ENCODE results near the gene PLCL2.

The PLCL2 gene

GRCh38 chr3:17014284-17014683 is 129.5 kb downstream of the PLCL2 start:
- H3K4me2 ChIP-seq (ENCODE audit: low read length), result no peak overlapping the region
- H3K9me2 ChIP-seq (ENCODE audit: low read depth, low read length), result no peaks in the 10 kb centered on the region
- peaks cover 65% of the 10 kb centered on the region for H3K36me3 ChIP-seq (ENCODE audit: insufficient read depth, low read length)
- H3F3A ChIP-seq (ENCODE audit: insufficient read depth, low read length), result no peaks in the 10 kb centered on the region
- no peaks in the 10 kb centered on the region for H4K20me1 ChIP-seq (ENCODE audit: insufficient read depth, low read length)
- H3K79me2 ChIP-seq (ENCODE audit: insufficient read depth, low read length), result 0 out of 2 replicates have a peak, but pooled peaks cover 8% of the 10 kb centered on the region
- no peaks in the 10 kb centered on the region for H3K4me1 ChIP-seq (ENCODE audit: insufficient read depth, low read length, severe bottlenecking)
- TF ChIP-seq EZH2 (IDR thresholded peaks at IDR 0.05; ENCODE audit: borderline replicate concordance, low read length), result no peak
- no peak for TF ChIP-seq CTCF (IDR thresholded peaks at IDR 0.05; ENCODE audit: low read length)
- H3K4me3 ChIP-seq (ENCODE audit: low read depth, low read length, poor library complexity, severe bottlenecking), result no peak overlapping the region
- no peak overlapping the region for H3K9ac ChIP-seq (ENCODE audit: low read length)
- H3K9me3 ChIP-seq (ENCODE audit: low read length), result no peaks in the 10 kb centered on the region
- no peak overlapping the region for H2AFZ ChIP-seq (ENCODE audit: low read length)
- no peak overlapping the region for H3K27ac ChIP-seq (ENCODE audit: low read depth, low read length, poor library complexity, severe bottlenecking)
- H3K27me3 ChIP-seq (ENCODE audit: insufficient read depth, low read length), result no peaks in the 10 kb centered on the region

GRCh38 chr3:17014709-17015108 is 130.0 kb downstream of the PLCL2 start:
- Histone ChIP-seq H3K9ac (ENCODE audit: low read length) (no peak overlapping the region), H2AFZ (ENCODE audit: low read length) (no peak overlapping the region), H4K20me1 (ENCODE audit: insufficient read depth, low read length) (no peaks in the 10 kb centered on the region), H3K27me3 (ENCODE audit: insufficient read depth, low read length) (no peaks in the 10 kb centered on the region), H3K79me2 (ENCODE audit: insufficient read depth, low read length) (0 out of 2 replicates have a peak, but pooled peaks cover 11% of the 10 kb centered on the region), H3K9me2 (ENCODE audit: low read depth, low read length) (no peaks in the 10 kb centered on the region), H3K27ac (ENCODE audit: low read depth, low read length, poor library complexity, severe bottlenecking) (no peak overlapping the region), H3K4me2 (ENCODE audit: low read length) (no peak overlapping the region), H3F3A (ENCODE audit: insufficient read depth, low read length) (no peaks in the 10 kb centered on the region), H3K4me1 (ENCODE audit: insufficient read depth, low read length, severe bottlenecking) (no peaks in the 10 kb centered on the region), H3K9me3 (ENCODE audit: low read length) (no peaks in the 10 kb centered on the region), H3K36me3 (ENCODE audit: insufficient read depth, low read length) (peaks cover 65% of the 10 kb centered on the region), H3K4me3 (ENCODE audit: low read depth, low read length, poor library complexity, severe bottlenecking) (no peak overlapping the region)
- TF ChIP-seq CTCF (IDR thresholded peaks at IDR 0.05; ENCODE audit: low read length) (no peak), EZH2 (IDR thresholded peaks at IDR 0.05; ENCODE audit: borderline replicate concordance, low read length) (no peak)

GRCh38 chr3:17021614-17022013 is 136.9 kb downstream of the PLCL2 start:
- Histone ChIP-seq H3K79me2 (ENCODE audit: insufficient read depth, low read length) (peaks cover 3% of the 10 kb centered on the region; the same call in 1 of the 2 replicates), H3K4me3 (ENCODE audit: low read depth, low read length, poor library complexity, severe bottlenecking) (no peak overlapping the region), H3K36me3 (ENCODE audit: insufficient read depth, low read length) (peaks cover 41% of the 10 kb centered on the region), H3K27me3 (ENCODE audit: insufficient read depth, low read length) (no peaks in the 10 kb centered on the region), H3K9ac (ENCODE audit: low read length) (no peak overlapping the region), H3K9me3 (ENCODE audit: low read length) (no peaks in the 10 kb centered on the region), H3K9me2 (ENCODE audit: low read depth, low read length) (no peaks in the 10 kb centered on the region), H3F3A (ENCODE audit: insufficient read depth, low read length) (no peaks in the 10 kb centered on the region), H3K4me2 (ENCODE audit: low read length) (no peak overlapping the region), H4K20me1 (ENCODE audit: insufficient read depth, low read length) (no peaks in the 10 kb centered on the region), H2AFZ (ENCODE audit: low read length) (no peak overlapping the region), H3K27ac (ENCODE audit: low read depth, low read length, poor library complexity, severe bottlenecking) (no peak overlapping the region), H3K4me1 (ENCODE audit: insufficient read depth, low read length, severe bottlenecking) (peaks cover 4% of the 10 kb centered on the region)
- TF ChIP-seq CTCF (IDR thresholded peaks at IDR 0.05; ENCODE audit: low read length) (no peak), EZH2 (IDR thresholded peaks at IDR 0.05; ENCODE audit: borderline replicate concordance, low read length) (no peak)

All from OCI-LY1 (cell line).